Body of pancreas (tissue), 4 donors: ENCODE data around the gene TGIF2. TPM values are rescaled to one million over a fixed set of nuclear protein-coding genes. Genes with fewer than 3 reads are reported as not detected.

Source experiments
- ATAC-seq: fragments of 150-250 bp; one replicate; pipeline ENCODE4 v1.9.1; 2016
- DNase-seq, 4 donors: peaks; one replicate each; pipeline ENCODE4 v3.0.0-alpha.2; 2019
- H3K27ac ChIP-seq, 4 donors: fragments of 200-600 bp; sonication (generic); 1 replicate in 3 of 4; 2 replicates in 1 of 4; pipeline versions ENCODE4 v1.5.1 to v1.6.1; 2016 to 2019; ENCODE audit warnings: mild to moderate bottlenecking in 1 of 4, mixed read lengths in 1 of 4, moderate library complexity in 1 of 4
- H3K27me3 ChIP-seq, 2 donors: fragments of 200-600 bp; sonication (generic); one replicate each; pipeline ENCODE4 v1.6.0; 2016; ENCODE audit warnings: mild to moderate bottlenecking in 1 of 2
- H3K36me3 ChIP-seq, 2 donors: fragments of 200-600 bp; sonication (generic); replicated peaks in 1 of 2; 2 replicates each; pipeline ENCODE4 v1.5.1; 2016; ENCODE audit warnings: low read depth in 2 of 2; ENCODE audit not compliant: insufficient read depth in 1 of 2
- H3K4me1 ChIP-seq: fragments of 200-600 bp; sonication (generic); one replicate; pipeline ENCODE4 v1.6.0; 2016
- H3K4me3 ChIP-seq, 2 donors: fragments of 200-600 bp; sonication (generic); 1 replicate in 1 of 2; 2 replicates in 1 of 2; pipeline ENCODE4 v1.5.1; 2016 to 2019
- H3K9me3 ChIP-seq, 3 donors: fragments of 200-600 bp; sonication (generic); 1 replicate in 2 of 3; 2 replicates in 1 of 3; pipeline ENCODE4 v1.5.1; 2016
- POLR2A ChIP-seq, 3 donors: fragments of 450-650 bp; IDR thresholded peaks; one replicate each; pipeline ENCODE4 v1.6.1; 2016; ENCODE audit warnings: antibody characterized with exemption in 3 of 3, mild to moderate bottlenecking in 2 of 3
- WGBS, 2 donors: methylation state at CpG; one replicate each; pipeline ENCODE4 v1.1.5; 2017; 5-methylcytosine and 5-hydroxymethylcytosine counted together
- intact Hi-C: fragments of 100-400 bp; cut with DNase I; formaldehyde crosslinking; loops from one replicate; pipeline ENCODE4 v1.15.1; 2023
- total RNA-seq, 2 donors: library from RNA; depleted of rRNA; stranded (reverse); fragments of >200 nt; gene quantifications; one replicate each; pipeline ENCODE4 v1.1.0, GENCODE V29; 2016
- TF ChIP-seq, protein P1 (sequence below), 7 experiments: fragments of 450-650 bp in 4 of 7; fragments of 200-600 bp in 3 of 7; sonication (generic) in 3 of 7; IDR thresholded peaks; one replicate each; pipeline ENCODE4 v1.5.1; 2016 to 2019; ENCODE audit warnings: antibody characterized with exemption in 7 of 7

TGIF2 gene
- total RNA-seq, 2 donors from 2014 or later, result 15.2 to 18.7 TPM

DNA sequence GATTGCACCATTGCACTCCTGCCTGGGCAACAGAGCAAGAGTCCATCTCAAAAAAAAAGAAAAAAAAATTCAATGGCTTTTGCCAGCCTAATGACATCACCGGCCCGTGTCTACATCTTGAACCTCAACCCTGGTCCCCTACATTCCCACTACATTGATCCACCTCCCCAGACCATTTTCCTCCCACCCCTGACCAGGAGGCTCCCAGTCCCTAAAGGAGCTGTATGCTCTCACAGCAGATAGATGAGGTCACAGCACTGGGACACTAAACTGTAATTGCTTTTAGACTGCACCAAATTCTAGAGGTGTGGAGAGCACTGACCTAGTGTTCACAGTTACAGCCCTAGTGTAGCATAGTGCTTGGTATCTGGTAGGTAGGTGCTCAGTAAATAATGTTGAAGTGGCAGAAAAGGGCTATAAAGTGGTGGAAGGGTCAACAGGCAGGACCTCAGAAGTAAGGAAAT is 10.7 kb downstream of the TGIF2 start:
- TF ChIP-seq POLR2A (IDR thresholded peaks at IDR 0.05), result no peak
- TF ChIP-seq, protein P1, sequence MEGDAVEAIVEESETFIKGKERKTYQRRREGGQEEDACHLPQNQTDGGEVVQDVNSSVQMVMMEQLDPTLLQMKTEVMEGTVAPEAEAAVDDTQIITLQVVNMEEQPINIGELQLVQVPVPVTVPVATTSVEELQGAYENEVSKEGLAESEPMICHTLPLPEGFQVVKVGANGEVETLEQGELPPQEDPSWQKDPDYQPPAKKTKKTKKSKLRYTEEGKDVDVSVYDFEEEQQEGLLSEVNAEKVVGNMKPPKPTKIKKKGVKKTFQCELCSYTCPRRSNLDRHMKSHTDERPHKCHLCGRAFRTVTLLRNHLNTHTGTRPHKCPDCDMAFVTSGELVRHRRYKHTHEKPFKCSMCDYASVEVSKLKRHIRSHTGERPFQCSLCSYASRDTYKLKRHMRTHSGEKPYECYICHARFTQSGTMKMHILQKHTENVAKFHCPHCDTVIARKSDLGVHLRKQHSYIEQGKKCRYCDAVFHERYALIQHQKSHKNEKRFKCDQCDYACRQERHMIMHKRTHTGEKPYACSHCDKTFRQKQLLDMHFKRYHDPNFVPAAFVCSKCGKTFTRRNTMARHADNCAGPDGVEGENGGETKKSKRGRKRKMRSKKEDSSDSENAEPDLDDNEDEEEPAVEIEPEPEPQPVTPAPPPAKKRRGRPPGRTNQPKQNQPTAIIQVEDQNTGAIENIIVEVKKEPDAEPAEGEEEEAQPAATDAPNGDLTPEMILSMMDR (IDR thresholded peaks at IDR 0.05), result no peak

DNA sequence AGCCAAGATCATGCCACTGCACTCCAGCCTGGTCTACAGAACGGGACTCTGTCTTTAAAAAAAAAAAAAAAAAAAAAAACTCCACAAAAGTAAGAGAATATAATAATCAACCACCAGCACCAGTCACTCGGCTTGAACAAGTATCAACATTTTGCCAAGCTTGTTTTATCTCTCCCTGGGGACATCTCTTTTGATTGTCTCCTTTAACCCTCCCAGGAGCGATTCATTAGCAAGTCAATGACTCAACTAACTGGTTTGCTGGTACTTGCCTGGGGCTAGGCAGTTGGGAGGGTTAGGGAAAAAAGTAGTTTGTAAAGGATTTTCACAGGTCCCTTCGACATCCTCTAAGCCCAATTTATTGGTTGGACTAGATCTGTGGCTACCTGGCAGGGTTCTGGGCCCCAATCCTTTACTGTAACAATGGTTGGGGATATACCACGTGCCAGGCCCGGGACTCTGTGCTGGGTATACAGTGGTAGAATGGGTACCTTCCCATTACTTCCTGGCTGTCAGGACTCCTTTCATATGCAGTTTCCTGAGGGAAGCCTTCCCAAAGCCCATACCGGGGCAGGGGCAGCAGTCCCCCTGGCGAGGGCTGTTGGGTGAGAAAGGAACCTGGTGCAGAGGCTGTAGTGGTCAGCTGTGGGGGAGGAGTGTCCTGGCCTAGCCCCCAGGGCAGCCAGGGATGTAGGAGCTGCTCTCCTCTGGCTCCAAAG is 12.2 kb downstream of the TGIF2 start:
- no peaks in the 10 kb centered on the region for H3K9me3 ChIP-seq
- DNase-seq, result no peak
- H3K27me3 ChIP-seq, result no peaks in the 10 kb centered on the region
- TF ChIP-seq, protein P1 (IDR thresholded peaks at IDR 0.05), result no peak
- H3K36me3 ChIP-seq, result peaks cover 0 to 4% of the 10 kb centered on the region in 2 donors
- H3K4me3 ChIP-seq, result no peak overlapping the region
- H3K4me1 ChIP-seq, result no peaks in the 10 kb centered on the region
- H3K27ac ChIP-seq, result no peak overlapping the region
- WGBS, 2 donors, result 76 to 82% methylated on average over 7 to 8 of the region's 8 CpGs
- ATAC-seq, result no peak
- intact Hi-C loops, result no loop called here

More for the DNA sequence above, 10.7 kb downstream of the TGIF2 start:
- no peak overlapping the region for H3K4me3 ChIP-seq
- H3K4me1 ChIP-seq, result no peaks in the 10 kb centered on the region
- ATAC-seq (no peak), DNase-seq (no peak)
- peaks cover 12 to 14% of the 10 kb centered on the region in 2 donors for H3K36me3 ChIP-seq
- H3K27me3 ChIP-seq, result no peaks in the 10 kb centered on the region
- WGBS, 2 donors, result 87 to 96% methylated on average over 2 of the region's 2 CpGs
- H3K9me3 ChIP-seq, result no peaks in the 10 kb centered on the region
- H3K27ac ChIP-seq, result no peak overlapping the region
- intact Hi-C loops, result no loop called here

DNA sequence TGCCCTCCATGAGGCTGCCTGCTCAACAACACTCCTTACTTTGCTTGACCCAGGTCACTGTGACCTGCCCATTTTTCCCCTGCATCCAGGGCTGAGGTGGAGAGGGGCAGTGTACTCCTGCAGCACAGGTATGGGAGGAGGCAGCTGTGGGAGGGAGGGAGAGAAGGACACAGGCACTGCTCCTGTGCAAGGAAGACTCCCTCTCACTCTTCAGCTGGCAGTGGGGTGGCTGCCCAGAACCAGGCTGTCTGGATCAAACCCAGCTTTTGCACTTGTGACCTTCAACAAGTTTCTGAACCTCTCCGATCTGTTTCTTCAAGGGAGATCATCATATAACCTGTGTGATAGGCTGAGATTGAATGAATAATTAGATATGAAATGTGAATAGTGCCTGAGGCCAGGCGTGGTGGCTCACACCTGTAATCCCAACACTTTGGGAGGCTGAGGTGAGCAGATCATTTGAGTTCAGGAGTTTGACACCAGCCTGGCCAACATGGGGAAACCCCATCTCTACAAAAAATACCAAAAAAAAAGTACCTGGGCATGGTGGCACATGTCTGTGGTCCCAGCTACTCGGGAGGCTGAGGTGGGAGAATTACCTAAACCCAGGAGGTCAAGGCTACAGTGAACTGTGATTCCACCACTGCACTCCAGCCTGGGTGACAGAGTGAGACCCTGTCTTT is 14.1 kb downstream of the TGIF2 start:
- TF ChIP-seq POLR2A (IDR thresholded peaks at IDR 0.05), result no peak
- TF ChIP-seq, protein P1 (IDR thresholded peaks at IDR 0.05), result no peak
- Histone ChIP-seq H3K4me1 (no peaks in the 10 kb centered on the region), H3K4me3 (no peak overlapping the region), H3K27me3 (no peaks in the 10 kb centered on the region), H3K9me3 (no peaks in the 10 kb centered on the region), H3K36me3 (no peaks in the 10 kb centered on the region), H3K27ac (no peak overlapping the region)
- intact Hi-C loops, result no loop called here
- DNase-seq (no peak), ATAC-seq (no peak)
- WGBS, 2 donors, result 64 to 72% methylated on average over 3 of the region's 3 CpGs

DNA sequence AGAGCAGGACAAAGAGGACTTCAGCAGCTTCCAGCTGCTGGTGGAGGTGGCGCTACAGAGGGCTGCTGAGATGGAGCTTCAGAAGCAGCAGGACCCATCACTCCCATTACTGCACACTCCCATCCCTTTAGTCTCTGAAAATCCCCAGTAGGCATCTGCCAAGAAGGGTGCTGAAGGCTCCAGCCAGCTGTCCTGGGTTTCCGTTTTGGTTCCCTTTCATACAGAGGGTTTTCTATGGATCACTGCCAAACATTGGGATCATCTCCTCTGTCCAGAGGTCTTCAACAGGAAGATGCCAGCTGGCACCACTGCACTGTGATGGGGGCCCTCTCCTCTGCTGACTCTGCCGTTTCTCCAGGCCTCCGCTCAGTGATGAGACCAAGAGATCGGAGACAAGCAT is 17.9 kb downstream of the TGIF2 start:
- Histone ChIP-seq H3K36me3 (no peaks in the 10 kb centered on the region), H3K4me3 (no peak overlapping the region), H3K9me3 (no peaks in the 10 kb centered on the region), H3K27ac (no peak overlapping the region), H3K4me1 (no peaks in the 10 kb centered on the region), H3K27me3 (no peaks in the 10 kb centered on the region)
- no peak for ATAC-seq
- 88 to 93% methylated on average over 5 of the region's 5 CpGs for WGBS, 2 donors
- intact Hi-C loops, result loop anchor here (5.0 kb wide), 1 partner anchor 34 kb away; no protein-coding TSS in a partner anchor
- TF ChIP-seq, protein P1 (IDR thresholded peaks at IDR 0.05), result no peak
- TF ChIP-seq POLR2A (IDR thresholded peaks at IDR 0.05), result no peak
- no peak for DNase-seq
